GM11168 (cell line): ENCODE data around the gene PRRX2.

Source experiments
- in situ Hi-C: fragments of 300-500 bp; cut with MboI; formaldehyde crosslinking; loops from one replicate; pipeline ENCODE4 v1.12.0; 2022; ENCODE audit warnings: low sequenced_read_pairs; ENCODE audit not compliant: unreplicated experiment

Gene PRRX2

DNA sequence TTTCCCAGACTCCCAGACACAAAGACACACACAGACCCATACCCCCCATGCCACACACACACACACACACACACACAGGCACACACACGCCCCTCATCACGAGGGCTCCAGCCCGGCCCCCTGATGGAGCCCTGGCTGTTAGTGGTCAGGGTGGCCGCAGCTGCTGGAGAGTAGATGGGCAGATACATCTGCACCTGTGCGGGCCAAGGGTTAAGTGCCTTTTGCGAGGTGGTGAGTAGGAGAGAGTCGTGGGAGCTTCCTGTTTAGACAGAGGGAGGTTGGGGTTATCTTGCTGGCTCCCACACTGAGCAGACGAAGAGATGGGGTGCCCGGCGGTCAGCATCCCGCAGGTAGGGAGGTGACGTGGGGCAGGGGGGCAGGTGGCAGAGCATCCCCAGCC, 8.2 kb downstream of the PRRX2 start:
- in situ Hi-C loops = no loop called here

DNA sequence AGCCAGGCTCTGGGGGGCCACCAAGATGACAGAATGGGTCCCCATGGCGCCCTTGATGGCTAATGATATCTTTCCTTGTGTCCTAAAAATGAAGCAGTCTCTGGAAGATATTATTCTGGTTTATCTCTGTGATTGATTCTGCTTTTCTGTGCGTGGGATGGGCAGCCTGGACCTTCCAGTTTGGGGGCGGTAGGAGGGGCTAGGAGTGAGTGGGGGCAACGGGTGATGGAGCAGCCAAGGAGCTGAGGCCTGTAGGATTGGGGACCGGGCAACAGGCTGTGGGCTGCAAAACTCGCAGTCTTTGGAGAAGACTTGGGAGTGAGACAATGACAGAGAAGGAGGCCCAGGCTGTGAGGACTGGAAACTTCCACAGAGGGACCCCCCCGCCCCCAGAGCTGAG, 8.8 kb downstream of the PRRX2 start:
- in situ Hi-C loops = no loop called here

GRCh38 chr9:129675620-129676019, 10.2 kb downstream of the PRRX2 start:
- in situ Hi-C loops = no loop called here

DNA sequence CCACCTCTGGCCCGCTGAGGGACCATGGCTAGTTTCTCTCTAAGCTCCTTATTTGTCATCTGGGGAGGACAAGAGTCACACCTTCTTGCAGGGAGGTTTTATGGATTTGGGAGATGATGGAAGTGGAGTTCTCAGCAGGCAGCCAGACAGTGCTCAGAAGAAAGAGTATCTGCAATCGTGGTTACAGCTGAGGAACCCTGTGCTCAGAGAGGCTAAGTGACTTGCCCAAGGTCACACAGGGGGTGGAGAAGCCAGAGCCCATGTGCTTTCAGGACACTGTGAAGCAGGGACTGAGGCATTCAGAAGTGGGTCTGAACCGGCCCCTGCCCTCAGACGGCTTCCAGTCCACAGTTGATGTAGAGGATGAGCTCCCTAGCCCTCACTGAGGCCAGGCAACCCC, 10.8 kb downstream of the PRRX2 start:
- in situ Hi-C loops = no loop called here

- in situ Hi-C loops = no loop called here
Observed at GRCh38 chr9:129676975-129677374, 11.5 kb downstream of the PRRX2 start.

GRCh38 chr9:129677456-129677855, 12.0 kb downstream of the PRRX2 start:
- in situ Hi-C loops = no loop called here

DNA sequence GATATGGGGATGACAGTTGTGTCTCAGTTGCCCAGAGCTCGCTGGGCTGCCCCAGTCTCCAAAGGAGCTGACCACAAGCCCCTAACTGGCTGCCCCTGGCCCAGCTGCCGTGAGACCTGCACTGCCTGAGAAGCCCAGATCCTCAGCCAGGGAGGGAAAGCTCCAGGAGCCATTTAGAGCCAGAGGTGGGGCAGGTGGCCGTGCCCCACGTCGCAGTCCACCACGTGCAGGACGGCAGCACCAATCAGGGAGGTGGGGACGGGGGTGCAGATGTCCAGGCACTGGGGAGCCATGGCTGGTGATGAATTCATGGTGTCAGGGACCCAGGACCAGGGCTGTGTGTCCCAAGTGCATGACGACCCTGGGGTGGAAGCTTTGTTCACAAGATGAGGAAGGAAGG, 13.4 kb downstream of the PRRX2 start:
- in situ Hi-C loops = no loop called here

DNA sequence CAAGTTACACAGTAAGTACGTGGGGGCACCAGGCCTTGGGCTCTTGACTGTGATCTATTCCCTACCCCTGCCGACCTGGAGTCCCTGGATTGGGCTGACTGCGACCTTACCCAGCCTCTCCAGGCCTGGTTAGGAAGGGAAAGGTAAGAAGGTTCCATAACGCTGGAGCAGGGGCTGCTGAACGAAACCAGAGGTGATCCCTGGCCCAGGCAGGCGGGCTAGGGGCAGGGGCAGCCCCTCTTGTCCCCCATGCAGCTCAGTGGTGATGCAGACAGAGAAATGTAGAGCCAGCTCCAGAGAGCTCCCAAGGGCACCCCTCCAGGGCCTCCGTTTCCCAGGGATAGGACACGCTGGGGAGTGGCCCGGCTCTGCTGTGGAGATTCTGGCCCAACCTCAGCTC, 14.1 kb downstream of the PRRX2 start:
- in situ Hi-C loops = no loop called here

DNA sequence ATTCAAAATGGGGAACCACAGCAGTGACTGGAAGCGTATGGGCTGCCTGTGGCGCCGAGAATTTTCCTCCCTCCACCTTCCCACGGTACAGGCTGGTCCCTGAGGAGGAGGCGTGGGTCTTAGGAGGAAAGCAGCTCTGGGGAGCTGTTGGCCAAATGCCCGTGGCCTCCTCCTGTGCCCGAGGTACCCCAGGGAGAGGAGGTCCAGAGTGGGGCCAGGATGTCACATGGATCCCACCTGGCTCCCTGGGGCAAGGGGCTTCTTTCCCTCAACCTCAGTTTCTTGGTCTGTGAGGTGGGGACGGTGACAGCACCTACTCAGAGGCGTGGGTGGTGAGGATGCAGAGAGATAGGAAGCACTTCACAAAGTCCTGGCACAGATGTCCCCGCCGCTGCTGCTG, 16.5 kb downstream of the PRRX2 start:
- in situ Hi-C loops = no loop called here

GRCh38 chr9:129682381-129682780, 16.9 kb downstream of the PRRX2 start:
- in situ Hi-C loops = no loop called here

GRCh38 chr9:129685220-129685932, 19.9 kb downstream of the PRRX2 start:
- in situ Hi-C loops = no loop called here

DNA sequence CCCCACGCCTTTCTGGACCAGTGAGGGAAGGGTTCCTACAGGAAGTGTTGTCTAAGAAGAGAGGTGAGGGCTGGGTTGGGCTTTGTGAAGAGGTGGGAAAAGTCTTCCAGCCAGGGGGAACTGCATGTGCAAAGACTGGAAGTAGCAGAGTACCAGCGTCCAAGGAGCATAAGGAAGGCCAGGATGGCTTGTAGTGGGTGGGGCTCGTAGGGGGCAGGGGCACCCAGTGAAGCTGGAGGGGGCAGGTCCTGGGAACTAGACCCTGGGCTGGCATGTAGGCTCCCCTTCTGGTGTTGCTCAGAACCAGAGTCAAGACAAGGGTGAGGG, 20.4 kb downstream of the PRRX2 start:
- in situ Hi-C loops = no loop called here

DNA sequence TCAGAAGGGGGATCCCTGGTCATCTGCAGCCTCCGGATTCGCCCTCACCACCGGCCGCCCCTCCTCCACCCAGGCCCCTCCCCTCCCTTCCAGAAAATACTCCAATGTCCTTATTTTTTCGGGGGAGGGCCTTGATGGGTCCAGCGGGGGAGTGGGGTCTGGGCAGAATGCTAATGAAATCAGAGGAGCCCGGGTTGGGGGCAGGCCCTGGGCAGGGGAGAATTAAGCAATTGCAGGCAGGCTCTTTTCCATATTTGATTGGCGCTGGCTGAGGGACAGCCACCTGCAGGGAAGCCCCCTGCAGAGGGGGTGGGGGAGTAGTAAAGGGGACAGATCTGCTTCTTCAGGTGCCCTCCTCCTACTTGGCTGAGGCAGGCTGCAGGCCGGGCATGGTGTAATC, 21.3 kb downstream of the PRRX2 start:
- in situ Hi-C loops = no loop called here

DNA sequence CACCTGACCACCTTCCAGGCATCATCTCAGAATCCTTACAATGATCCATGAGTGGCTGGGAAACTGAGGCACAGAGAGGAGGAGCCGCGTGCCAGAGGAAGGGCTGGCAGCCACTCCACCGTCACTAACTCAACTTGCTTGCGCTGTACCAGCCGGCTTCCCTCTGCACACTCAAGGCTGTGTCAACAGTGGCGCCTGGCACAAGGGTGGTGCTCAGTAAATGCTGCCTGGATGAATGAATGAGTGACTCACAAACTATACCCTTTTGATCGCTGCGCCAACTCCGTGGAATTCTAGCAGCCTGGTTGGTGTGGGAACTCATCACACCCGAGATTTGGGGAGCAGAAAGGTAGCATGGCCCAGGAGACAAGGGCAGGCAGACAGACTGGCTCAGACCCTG, 21.9 kb downstream of the PRRX2 start:
- in situ Hi-C loops = no loop called here

DNA sequence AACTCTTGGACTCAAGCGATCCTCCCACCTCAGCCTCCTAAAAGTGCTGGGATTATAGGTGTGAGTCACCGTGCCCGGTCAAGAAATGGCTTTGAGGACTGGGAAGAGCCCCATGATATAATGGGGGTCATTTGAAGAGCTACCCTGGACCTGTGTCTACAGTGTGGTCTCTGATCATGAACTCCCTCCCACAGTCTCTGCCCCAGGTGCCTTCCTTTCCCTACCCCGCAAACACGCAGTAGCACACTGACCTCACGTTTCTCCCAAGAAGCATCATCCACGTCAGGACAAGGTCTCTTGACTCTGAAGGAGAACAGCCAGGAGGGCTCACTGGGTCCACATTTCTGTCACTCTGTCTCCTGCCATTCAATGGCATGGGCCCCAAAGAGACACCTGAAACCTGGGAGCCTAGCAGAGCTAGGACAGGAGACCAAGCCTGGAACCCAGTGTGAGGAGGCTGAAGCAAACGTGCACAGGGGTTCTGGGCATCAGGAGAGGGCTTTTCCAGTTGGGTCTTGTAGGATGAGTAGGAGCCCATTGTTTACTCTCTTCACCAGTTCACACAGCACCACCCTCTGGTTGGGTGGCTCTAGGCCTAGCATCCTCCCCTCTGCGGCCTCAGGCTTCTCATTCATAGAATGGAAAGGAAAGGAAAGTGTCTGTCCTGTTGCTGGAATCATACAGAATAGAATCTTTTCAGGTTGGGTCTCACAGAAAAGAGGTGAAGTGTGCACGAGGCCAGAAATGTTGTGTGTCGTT, 23.0 kb downstream of the PRRX2 start:
- in situ Hi-C loops = no loop called here

- in situ Hi-C loops = no loop called here
Observed at GRCh38 chr9:129692534-129692933, 27.1 kb downstream of the PRRX2 start.

DNA sequence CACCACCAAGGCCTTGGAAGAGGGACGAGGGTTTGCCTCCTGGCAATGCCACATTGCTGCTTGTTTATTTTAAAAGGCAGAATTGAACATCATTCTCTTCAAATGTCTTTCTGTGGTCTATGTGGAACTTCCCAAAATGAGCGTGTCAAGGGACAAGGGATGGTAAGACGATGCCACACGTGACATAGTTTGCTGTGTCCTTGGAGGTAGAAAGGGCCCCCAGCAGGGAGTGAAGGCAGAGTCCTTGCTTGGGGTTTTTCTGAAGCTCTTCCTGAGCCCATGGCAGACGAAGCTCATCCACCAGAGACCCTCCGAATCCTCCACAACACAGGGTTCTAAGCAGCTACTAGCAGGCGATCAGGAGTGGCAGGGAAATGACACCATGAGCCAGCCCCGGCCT, 28.3 kb downstream of the PRRX2 start:
- in situ Hi-C loops = no loop called here

DNA sequence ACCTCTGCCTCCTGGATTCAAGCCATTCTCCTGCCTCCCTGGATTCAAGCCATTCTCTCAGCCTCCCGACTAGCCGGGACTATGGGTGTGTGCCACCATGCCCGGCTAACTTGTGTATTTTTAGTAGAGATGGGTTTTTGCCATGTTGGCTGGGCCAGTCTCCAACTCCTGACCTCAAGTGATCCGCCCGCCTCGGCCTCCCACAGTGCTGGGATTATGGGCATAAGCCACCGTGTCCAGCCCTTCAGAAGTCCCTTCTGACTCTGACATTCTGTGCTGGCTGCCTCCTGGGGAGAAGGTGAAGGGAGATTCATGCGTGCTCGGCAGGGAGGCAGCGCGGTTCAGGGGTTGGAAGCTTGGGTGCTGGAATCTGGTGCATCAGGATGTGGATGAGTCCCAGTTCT, 28.8 kb downstream of the PRRX2 start:
- in situ Hi-C loops = no loop called here

GRCh38 chr9:129695870-129696269, 30.4 kb downstream of the PRRX2 start:
- in situ Hi-C loops = no loop called here

DNA sequence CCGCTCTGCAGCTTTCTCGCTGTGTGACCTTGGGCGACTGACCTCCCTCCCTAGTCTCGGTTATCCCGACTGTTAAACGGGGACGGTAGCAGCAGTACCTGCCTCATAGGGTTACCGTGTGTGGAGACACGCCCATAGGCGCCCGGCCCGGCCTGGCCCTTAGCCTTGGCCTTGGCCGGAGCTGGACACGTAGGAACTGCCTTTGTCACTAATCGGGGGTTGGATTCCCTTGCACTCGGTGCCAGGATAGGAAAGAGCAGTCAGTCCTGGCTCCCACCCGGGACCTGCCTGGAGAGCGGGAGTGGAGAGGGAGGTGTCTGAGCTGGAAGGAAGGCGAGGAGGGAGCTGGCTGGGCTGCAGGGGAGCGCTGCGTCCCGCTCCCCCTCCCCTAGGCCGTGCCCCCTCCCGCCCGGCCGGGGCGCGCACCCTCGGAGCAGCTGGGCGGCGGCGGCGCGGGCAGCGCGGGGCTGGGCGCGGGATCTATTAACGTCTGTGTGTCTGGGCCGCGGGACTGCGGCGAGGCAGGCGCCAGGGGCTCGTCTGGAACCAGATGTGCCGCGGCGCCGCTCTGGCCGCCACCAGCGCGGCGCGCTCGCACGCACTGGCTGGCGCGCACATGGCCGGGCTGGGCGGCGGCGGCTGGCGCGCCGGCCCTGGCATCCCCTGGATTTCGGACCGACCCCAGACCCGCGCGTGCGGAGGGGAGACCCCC, 31.7 kb downstream of the PRRX2 start:
- in situ Hi-C loops = no loop called here

GRCh38 chr9:129697656-129698253, 32.3 kb downstream of the PRRX2 start:
- in situ Hi-C loops = no loop called here
